Breast epithelium (tissue), 3 donors: ENCODE measurements around the gene GHR.

Source experiments
- POLR2A ChIP-seq: fragments of 450-650 bp; IDR thresholded peaks from one replicate; pipeline ENCODE4 v1.6.1; 2016; ENCODE audit warnings: antibody characterized with exemption, mild to moderate bottlenecking, moderate library complexity
- POLR2AphosphoS5 ChIP-seq, 3 donors: sonication (generic); formaldehyde crosslinking; IDR thresholded peaks; one replicate each; pipeline ENCODE4 v1.6.1; 2017; ENCODE audit warnings: antibody characterized with exemption in 3 of 3
- TF ChIP-seq, protein P1 (sequence below), 3 donors: fragments of 450-650 bp; IDR thresholded peaks; one replicate each; pipeline ENCODE4 v1.5.1; 2016 to 2017; ENCODE audit warnings: antibody characterized with exemption in 3 of 3, mild to moderate bottlenecking in 3 of 3, moderate library complexity in 3 of 3

DNA sequence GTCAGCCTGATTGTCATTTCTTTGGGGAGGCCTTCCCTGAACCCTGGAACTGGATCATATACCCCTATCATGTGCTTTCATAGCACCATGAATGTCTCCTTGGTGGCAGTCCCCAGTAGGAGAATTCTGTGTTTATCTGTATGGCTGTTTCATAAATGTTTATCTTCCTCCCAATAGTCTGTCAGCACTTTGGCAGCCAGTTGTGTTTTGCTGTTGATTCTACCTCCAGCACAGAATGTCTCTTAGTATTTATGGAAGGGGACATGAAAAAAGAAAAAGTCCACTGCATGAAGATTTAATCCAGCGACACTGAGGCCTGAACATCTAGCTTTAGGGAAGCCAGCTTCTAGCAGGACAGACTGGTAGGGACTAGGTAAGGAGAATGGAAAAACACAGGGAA is 38.3 kb downstream of the GHR start:
- TF ChIP-seq, protein P1, sequence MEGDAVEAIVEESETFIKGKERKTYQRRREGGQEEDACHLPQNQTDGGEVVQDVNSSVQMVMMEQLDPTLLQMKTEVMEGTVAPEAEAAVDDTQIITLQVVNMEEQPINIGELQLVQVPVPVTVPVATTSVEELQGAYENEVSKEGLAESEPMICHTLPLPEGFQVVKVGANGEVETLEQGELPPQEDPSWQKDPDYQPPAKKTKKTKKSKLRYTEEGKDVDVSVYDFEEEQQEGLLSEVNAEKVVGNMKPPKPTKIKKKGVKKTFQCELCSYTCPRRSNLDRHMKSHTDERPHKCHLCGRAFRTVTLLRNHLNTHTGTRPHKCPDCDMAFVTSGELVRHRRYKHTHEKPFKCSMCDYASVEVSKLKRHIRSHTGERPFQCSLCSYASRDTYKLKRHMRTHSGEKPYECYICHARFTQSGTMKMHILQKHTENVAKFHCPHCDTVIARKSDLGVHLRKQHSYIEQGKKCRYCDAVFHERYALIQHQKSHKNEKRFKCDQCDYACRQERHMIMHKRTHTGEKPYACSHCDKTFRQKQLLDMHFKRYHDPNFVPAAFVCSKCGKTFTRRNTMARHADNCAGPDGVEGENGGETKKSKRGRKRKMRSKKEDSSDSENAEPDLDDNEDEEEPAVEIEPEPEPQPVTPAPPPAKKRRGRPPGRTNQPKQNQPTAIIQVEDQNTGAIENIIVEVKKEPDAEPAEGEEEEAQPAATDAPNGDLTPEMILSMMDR (IDR thresholded peaks at IDR 0.05) = no peak
- TF ChIP-seq POLR2A (no peak), POLR2AphosphoS5 (IDR thresholded peaks at IDR 0.05) (no peak)
